ENCODE data around the gene GTPBP1. TPM values are rescaled to one million over a fixed set of nuclear protein-coding genes. Genes with fewer than 3 reads are reported as not detected.

Gene GTPBP1
- total RNA-seq, 1 experiment from 2014 or later: 108 TPM

DNA sequence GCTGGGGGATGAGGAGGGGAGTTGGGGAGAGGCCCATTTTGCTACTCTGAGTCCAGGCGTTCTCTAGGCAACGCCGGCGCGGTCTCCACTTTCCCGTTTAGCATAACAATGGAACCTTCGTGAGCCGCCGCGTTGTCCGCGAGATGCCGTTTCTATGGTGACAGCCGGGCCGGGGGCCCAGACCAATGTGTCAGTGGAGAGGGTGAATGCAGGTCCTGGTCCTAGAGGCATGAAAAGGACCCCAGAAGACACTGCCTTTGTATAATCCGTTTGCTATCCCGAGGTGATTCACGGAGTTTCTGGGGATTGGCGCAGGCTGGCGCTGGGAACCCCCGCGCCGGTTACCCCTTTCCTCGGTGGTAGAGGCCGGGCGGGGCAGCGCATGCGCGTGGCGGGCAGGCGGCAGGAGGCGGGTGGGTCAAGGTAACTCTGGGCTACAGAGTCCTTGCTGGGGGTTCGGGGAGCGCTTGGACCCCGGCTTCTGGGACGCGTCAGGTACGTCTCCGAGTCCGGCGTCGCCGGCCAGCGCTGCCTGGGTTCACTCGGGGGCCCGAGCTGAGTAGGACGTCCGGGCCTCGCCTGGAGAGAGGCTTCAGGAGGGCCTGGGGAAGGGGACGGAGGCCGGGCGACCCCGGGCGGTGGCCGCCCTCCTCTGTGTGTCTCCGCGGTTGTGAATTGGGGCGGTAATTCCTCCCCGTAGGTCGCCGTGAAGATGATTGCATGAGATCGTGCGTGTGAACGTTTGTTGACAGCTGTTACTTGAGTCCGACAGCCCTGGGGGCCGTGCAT lies 49.3 kb upstream of the GTPBP1 start, which contains the start of the genes CBY1 and FAM227A:
Gene CBY1 (plus strand): TSS at position 383 of the 789 bp plus-strand sequence. CDS start 11,417 bp downstream, outside the sequence.
Gene FAM227A (minus strand): TSS at position 137 of the 789 bp plus-strand sequence. CDS start 6,224 bp downstream, outside the sequence.
- Histone ChIP-seq H3K9ac (ENCODE audit: extremely low read depth, insufficient read length, low read length) (peak within 1 kb of the TSS; percentile 96), H3K23ac (ENCODE audit: insufficient read length, low read depth, low read length) (no peak within 1 kb of the TSS), H3K27ac (ENCODE audit: insufficient read length, low read depth, low read length) (peak within 1 kb of the TSS; percentile 49), H3T11ph (ENCODE audit: low read length) (no peak within 1 kb of the TSS), H4K91ac (ENCODE audit: insufficient read length, low read depth, low read length) (no peak within 1 kb of the TSS), H3K4me2 (ENCODE audit: insufficient read depth, insufficient read length, low read length) (peak within 1 kb of the TSS; percentile 73), H2BK120ac (ENCODE audit: low read depth, low read length, poor library complexity, severe bottlenecking) (peak within 1 kb of the TSS; percentile 98), H4K8ac (replicated peaks; ENCODE audit: insufficient read length, low read depth, low read length) (no peak within 1 kb of the TSS), H2BK5ac (ENCODE audit: insufficient read length, low read length) (peak within 1 kb of the TSS; percentile 92), H3K79me1 (ENCODE audit: insufficient read depth, low read depth, low read length, poor library complexity, severe bottlenecking) (no peaks in the 10 kb centered on the region), H2BK20ac (ENCODE audit: low read depth, low read length, poor library complexity, severe bottlenecking) (no peak within 1 kb of the TSS), H3K18ac (ENCODE audit: insufficient read length, low read depth, low read length) (peak within 1 kb of the TSS; percentile 99), H3K4me1 (ENCODE audit: insufficient read depth, low read length) (no peaks in the 10 kb centered on the region), H2AK5ac (ENCODE audit: insufficient read length, low read length) (no peak within 1 kb of the TSS), H3K23me2 (ENCODE audit: insufficient read length, low read depth, low read length, poor library complexity, severe bottlenecking) (peaks cover 16% of the 10 kb centered on the region), H2BK15ac (ENCODE audit: low read depth, low read length) (no peak within 1 kb of the TSS), H2BK12ac (ENCODE audit: insufficient read length, low read depth, low read length) (no peak within 1 kb of the TSS), H3K79me2 (ENCODE audit: insufficient read depth, low read length) (no peaks in the 10 kb centered on the region), H2AFZ (ENCODE audit: low read length) (peak within 1 kb of the TSS; percentile 80), H3K4ac (ENCODE audit: low read depth, low read length) (no peak within 1 kb of the TSS; the same call in 1 of the 2 replicates), H4K20me1 (ENCODE audit: control insufficient read depth, insufficient read depth, insufficient read length) (no peaks in the 10 kb centered on the region), H3K27me3 (ENCODE audit: insufficient read depth, low read length) (no peaks in the 10 kb centered on the region), H4K5ac (ENCODE audit: insufficient read length, low read depth, low read length) (peak within 1 kb of the TSS; percentile 26), H3K14ac (ENCODE audit: insufficient read depth, low read length) (peak within 1 kb of the TSS; percentile 100), H3K56ac (ENCODE audit: insufficient read length, low read depth, low read length) (peak within 1 kb of the TSS; percentile 68), H3K9me3 (ENCODE audit: control insufficient read depth, low read depth, low read length) (no peaks in the 10 kb centered on the region)
- no peaks in the 10 kb centered on the region; the same call in 1 of the 2 replicates for H3K27me3 Mint-ChIP-seq (ENCODE audit: low read depth)
- TF ChIP-seq CTCF (conservative IDR thresholded peaks at IDR 0.05): no peak
- H3K4me1 Mint-ChIP-seq: peaks cover 10% of the 10 kb centered on the region in 2 experiments
- H3K9me3 Mint-ChIP-seq: peaks cover 0 to 5% of the 10 kb centered on the region in 2 experiments; a peak in 3 of 5 replicates
- H3K27ac Mint-ChIP-seq: peak within 1 kb of the TSS; percentile 100
- H3K4me3 Mint-ChIP-seq: peak within 1 kb of the TSS; percentile 88 to 97
- no CpG with 5 or more reads among the region's 66 CpGs for WGBS (ENCODE audit: extremely low coverage, insufficient read length, low lambda C conversion rate)
- peak; percentile 95 for DNase-seq
- H3K36me3 Mint-ChIP-seq (ENCODE audit: insufficient read depth in 1 of 3, low read depth in 3 of 3): peaks cover 5 to 15% (median 6%) of the 10 kb centered on the region in 3 experiments

All from H9 (cell line).